Ishikawa (cell line): ENCODE data around the gene SH2D2A.

Experiments used
- CEBPB ChIP-seq: IDR thresholded peaks from 2 replicates; pipeline ENCODE4 v1.6.1; 2012
- CREB1 ChIP-seq: IDR thresholded peaks from 2 replicates; pipeline ENCODE4 v1.6.1; 2012; ENCODE audit warnings: low read depth
- EGR1 ChIP-seq: IDR thresholded peaks from 2 replicates; pipeline ENCODE4 v1.6.1; 2012
- EP300 ChIP-seq: IDR thresholded peaks from 2 replicates; pipeline ENCODE4 v1.6.1; 2012; ENCODE audit warnings: borderline replicate concordance
- FOXM1 ChIP-seq: IDR thresholded peaks from 2 replicates; pipeline ENCODE4 v1.6.1; 2012; ENCODE audit warnings: low read depth, borderline replicate concordance
- NFIC ChIP-seq: IDR thresholded peaks from 2 replicates; pipeline ENCODE4 v1.6.1; 2012
- RAD21 ChIP-seq: IDR thresholded peaks from 2 replicates; pipeline ENCODE4 v1.6.1; 2012; ENCODE audit warnings: low read depth
- REST ChIP-seq: IDR thresholded peaks from 2 replicates; pipeline ENCODE4 v1.6.1; 2012; ENCODE audit warnings: low read depth, mild to moderate bottlenecking
- TAF1 ChIP-seq: IDR thresholded peaks from 2 replicates; pipeline ENCODE4 v1.6.1; 2012; ENCODE audit warnings: low read depth, mild to moderate bottlenecking
- TCF12 ChIP-seq: IDR thresholded peaks from 2 replicates; pipeline ENCODE4 v1.6.1; 2012; ENCODE audit warnings: low read depth
- TEAD4 ChIP-seq: IDR thresholded peaks from 2 replicates; pipeline ENCODE4 v1.6.1; 2012
- USF1 ChIP-seq: IDR thresholded peaks from 2 replicates; pipeline ENCODE4 v1.6.1; 2012
- YY1 ChIP-seq: IDR thresholded peaks from 2 replicates; pipeline ENCODE4 v1.6.1; 2012; ENCODE audit warnings: low read depth
- ZBTB7A ChIP-seq: IDR thresholded peaks from 2 replicates; pipeline ENCODE4 v1.6.1; 2012; ENCODE audit warnings: low read depth
- TF ChIP-seq, protein P1 (sequence below): IDR thresholded peaks from 2 replicates; pipeline ENCODE4 v1.6.1; 2012

SH2D2A gene

DNA sequence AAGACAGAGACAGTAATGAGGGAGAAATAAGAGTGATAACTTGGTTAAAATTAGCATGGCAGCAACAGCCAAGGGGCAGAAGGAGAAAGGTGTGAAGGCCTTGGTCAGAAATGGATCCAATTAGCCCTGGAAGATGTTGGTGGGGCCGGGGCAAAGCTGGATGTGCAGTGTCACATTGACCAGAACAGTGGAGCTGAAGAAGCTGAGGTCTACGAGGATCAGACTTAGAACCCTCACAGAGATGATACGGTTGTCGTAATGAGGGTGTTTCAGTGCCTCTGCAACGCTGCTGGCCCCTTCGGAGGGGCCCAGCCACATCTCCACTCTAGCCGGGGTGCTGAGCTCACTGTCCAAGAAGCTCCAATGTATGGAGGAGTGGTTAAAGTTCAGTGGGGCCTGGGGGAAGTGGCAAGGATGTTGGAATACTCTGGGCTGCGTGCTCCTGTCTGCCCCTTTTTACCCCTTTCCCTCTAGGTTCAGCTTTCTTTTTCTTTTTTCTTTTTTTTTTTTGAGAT lies 14.2 kb downstream of the SH2D2A start:
- TF ChIP-seq EP300 (no peak), TAF1 (no peak), TEAD4 (no peak), EGR1 (no peak)

DNA sequence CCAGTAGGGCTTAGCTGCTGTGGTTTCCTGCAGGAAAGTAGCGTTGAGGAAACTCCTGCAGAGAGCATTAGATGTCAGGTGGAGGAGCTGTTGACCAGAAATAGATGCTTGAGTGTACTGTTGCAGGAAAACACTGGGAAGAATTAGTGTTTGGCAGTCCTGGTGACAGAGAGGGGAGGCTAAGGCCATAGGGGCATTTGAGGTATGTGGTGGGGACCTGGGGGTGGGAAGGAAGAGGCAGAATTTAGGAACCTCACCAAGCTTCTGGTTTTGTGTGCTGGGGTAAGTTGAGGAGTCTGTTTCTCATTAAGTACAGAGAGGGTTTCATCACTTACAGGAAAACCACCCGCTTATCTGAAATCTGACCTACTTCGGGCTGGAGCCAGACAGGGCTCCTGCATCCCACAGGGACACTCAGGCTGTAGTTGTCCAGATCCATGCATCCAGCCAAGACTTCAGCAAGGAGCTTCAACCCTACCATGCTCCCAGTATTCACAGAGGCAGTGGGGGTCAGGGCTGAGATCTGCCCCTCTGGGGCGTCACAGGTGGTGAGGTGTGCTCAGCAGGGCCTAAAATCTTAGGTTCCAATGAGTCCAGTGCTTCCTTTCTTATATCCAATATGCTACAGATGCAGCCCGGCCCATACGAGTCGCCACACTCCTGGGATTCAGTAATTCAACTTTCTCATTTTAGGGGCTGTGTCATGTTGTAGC lies 15.1 kb downstream of the SH2D2A start:
- TF ChIP-seq RAD21 (no peak), USF1 (no peak), CREB1 (no peak), ZBTB7A (no peak), CEBPB (no peak), TEAD4 (no peak), TAF1 (no peak), NFIC (no peak), REST (no peak), EGR1 (no peak), TCF12 (no peak), YY1 (no peak)
- TF ChIP-seq, protein P1, sequence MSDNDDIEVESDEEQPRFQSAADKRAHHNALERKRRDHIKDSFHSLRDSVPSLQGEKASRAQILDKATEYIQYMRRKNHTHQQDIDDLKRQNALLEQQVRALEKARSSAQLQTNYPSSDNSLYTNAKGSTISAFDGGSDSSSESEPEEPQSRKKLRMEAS, result no peak

- TF ChIP-seq YY1 (no peak), FOXM1 (no peak), ZBTB7A (no peak), TAF1 (no peak), RAD21 (peak; percentile 53)
These were observed 19.3 kb downstream of the SH2D2A start for GRCh38 chr1:156797212-156797871.

GRCh38 chr1:156796340-156797097 lies 20.1 kb downstream of the SH2D2A start:
- TF ChIP-seq TAF1, result no peak

DNA sequence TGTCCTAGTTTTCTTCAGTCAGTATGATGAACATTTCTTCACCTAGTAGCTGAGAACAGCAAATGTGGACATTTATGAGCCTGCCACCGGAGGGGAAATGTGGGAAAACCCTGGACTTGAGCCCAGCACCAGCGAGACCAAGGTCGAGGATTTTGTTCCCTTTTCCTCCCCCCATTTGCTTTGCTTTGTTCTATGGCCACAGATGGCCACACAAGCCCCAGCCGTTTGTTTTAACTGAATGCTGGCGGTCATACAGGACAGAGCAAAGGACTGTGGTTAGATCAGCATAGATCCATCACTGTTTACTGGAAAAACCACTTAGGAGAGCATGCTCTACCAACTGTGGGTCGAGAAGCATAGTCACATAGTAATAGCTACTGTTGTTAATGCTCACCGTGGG lies 20.9 kb downstream of the SH2D2A start:
- TF ChIP-seq, protein P1, result no peak
- TF ChIP-seq EP300 (no peak), TEAD4 (no peak), ZBTB7A (no peak), TCF12 (no peak), CREB1 (no peak), TAF1 (no peak), FOXM1 (no peak), NFIC (no peak), YY1 (no peak), RAD21 (no peak), EGR1 (no peak), USF1 (no peak)

GRCh38 chr1:156795374-156795733 lies 21.3 kb downstream of the SH2D2A start:
- TF ChIP-seq TEAD4, result no peak
- no peak for TF ChIP-seq CREB1
- no peak for TF ChIP-seq REST
- no peak for TF ChIP-seq CEBPB
- TF ChIP-seq EGR1, result no peak
- no peak for TF ChIP-seq EP300
- TF ChIP-seq RAD21, result no peak
- TF ChIP-seq, protein P1, result no peak
- no peak for TF ChIP-seq USF1
- TF ChIP-seq TCF12, result no peak
- TF ChIP-seq FOXM1, result no peak
- no peak for TF ChIP-seq NFIC
- TF ChIP-seq ZBTB7A, result no peak
- TF ChIP-seq YY1, result no peak
- no peak for TF ChIP-seq TAF1
